GM18909 (cell line): ENCODE measurements around the gene FMO5.
A peak's percentile ranks its signal among the peaks of the same experiment; 100 is the strongest.

Experiments
- ATAC-seq: cut with Tn5 transposase; IDR thresholded peaks from one replicate; pipeline ENCODE4 v1.9.1; 2021; ENCODE audit warnings: mild to moderate bottlenecking; ENCODE audit not compliant: unreplicated experiment, poor library complexity

FMO5 gene

DNA sequence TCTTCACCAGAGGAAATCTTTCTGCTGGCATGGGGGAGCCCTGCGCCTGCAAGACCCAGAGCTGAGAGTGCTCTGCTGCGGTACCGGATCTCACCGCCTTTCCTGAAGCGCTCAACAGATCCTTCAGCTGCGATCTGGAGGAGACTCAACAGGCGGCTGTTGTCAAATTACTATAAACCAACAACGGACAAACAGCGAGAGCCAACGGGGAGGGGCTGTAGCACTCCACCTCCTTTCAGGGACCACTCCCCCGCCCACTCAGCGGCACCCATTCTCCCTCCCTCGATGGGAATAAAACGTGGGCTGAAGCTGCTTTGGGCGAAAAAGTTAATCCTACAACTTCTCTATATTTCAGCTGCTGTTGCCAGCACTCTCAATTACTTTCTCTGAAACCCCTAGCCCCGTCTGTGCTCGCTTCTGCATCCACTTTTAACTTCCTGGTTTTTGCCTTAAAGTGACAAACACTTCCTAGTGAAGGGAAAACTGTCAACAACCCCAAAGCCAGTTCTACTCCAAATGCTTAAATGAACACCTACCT, at the start of gene FMO5:
Gene FMO5 (minus strand): TSS at position 147 of the 538 bp plus-strand sequence. CDS start 310 bp downstream, outside the sequence.
- ATAC-seq: peak; percentile 77

- peak; percentile 47 for ATAC-seq
Measured at GRCh38 chr1:147273409-147274336, 48.5 kb upstream of the FMO5 start.

GRCh38 chr1:147272042-147272441, 46.9 kb upstream of the FMO5 start:
- ATAC-seq: no peak

DNA sequence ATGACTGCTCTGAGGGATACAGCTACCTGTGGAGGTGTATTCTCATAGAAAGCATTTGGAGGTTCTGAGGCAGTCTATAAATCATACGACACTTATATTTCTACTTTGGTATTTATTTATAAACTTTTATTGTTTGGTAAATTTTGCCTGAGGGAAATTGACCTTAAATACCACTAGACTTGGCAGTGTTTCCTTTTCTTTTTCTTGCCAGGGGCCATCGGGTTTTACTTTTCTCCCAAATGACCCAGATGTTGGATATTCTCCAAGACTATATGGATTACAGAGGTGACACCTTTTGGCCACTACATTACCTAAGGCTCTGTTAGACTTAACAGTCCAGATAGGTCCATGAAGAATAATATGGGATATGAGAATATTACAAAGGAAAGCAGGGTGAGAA, 45.6 kb upstream of the FMO5 start:
- no peak for ATAC-seq

DNA sequence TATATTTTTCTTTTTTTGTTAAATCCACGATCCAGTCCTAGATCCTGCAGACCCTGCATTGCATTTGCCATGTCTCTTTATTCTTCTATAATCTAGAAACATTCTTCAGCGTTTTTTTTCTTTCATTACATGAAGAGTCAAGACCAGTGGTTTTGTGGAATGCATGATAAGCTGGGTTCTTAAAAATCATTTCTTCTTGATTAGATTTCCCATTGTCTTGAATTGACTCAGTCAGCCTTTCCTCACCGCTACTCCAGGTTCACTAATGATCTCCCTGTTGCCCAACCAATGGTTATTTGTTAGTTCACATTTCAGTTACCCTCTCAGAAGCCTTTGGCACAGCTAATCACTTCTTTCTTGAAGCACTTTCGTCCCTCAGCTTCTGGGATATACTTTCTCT, 42.6 kb upstream of the FMO5 start:
- ATAC-seq: no peak

DNA sequence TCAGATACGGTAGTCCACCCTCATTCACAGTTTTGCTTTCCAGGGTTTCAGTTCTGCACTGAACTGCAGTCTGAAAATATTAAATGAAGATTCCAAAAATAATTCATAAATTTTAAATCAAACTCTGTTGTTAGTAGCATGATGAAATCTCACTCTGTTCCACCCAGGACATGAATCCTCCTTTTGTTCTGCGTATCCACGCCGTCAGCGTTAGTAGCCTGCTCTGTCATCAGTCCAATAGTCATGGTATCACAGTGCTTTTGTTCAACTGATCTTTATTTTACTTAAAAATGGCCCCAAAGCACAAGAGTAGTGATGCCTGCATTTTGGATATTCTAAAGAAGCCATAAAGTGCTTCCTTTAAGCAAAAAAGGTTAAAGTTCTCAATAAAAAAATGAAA, 41.2 kb upstream of the FMO5 start:
- no peak for ATAC-seq

GRCh38 chr1:147264158-147264768, 39.1 kb upstream of the FMO5 start:
- no peak for ATAC-seq

GRCh38 chr1:147260956-147261355, 35.8 kb upstream of the FMO5 start:
- ATAC-seq: no peak

- no peak for ATAC-seq
Measured at GRCh38 chr1:147252540-147252939, 27.4 kb upstream of the FMO5 start.

GRCh38 chr1:147247656-147248238, 22.6 kb upstream of the FMO5 start:
- no peak for ATAC-seq

- no peak for ATAC-seq
Measured at GRCh38 chr1:147246910-147247655, 21.9 kb upstream of the FMO5 start.

GRCh38 chr1:147246044-147246690, 21.0 kb upstream of the FMO5 start:
- no peak for ATAC-seq

DNA sequence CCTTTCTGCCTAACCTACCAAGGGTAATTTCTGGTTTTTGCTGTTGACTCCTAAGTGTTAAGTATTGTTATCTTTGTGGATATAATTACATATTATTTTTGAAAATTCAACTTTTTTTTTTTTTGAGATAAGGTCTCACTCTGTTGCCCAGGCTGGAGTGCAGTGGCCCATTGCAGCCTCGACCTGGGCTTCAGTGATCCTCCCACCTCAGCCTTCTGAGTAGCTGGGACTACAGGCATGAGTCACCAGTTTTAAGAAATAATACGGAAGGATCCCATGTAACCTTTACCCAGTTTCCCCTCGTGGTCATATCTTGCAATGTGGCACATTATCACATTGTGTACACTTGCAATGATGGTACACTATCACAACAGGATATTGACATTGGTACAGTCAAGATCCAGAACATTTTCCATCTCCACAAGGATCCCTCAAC, 20.5 kb upstream of the FMO5 start:
- no peak for ATAC-seq

GRCh38 chr1:147245129-147245528, 20.0 kb upstream of the FMO5 start:
- no peak for ATAC-seq

GRCh38 chr1:147243841-147244240, 18.7 kb upstream of the FMO5 start:
- ATAC-seq: no peak

DNA sequence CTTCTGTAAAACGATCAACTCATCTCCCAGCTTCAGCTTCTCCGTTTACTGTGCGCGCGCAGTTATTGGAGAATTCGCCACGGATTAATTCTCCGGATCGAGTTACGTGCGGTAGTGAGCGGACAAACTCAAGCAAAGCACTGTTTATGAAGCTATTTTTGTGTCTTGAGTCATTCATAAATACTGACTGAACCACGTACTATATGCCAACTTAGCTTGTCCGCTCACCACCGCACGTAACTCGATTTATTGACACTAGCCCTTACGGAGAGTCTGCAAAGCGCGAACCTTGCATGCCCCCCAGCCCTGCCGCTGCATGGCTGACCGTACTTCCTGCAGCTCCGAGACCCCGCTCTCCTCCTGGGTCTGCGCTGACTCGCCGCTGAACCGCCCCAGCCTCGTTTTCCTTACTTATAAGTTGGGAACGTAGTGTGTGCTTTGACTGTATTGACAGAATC, 18.1 kb upstream of the FMO5 start:
- ATAC-seq: peak; percentile 32

GRCh38 chr1:147242449-147243227, 17.5 kb upstream of the FMO5 start, which contains the start of gene CHD1L:
CHD1L (plus strand) TSS chr1:147242684; CDS start chr1:147242704, 20 bp downstream.
- ATAC-seq: peak; percentile 86

- no peak for ATAC-seq
Measured at GRCh38 chr1:147241934-147242448, 16.9 kb upstream of the FMO5 start.
